Cardiac muscle cell (in vitro differentiated cells and primary cell): ENCODE data around the gene TMEM132E. TPM values are rescaled to one million over a fixed set of nuclear protein-coding genes. Genes with fewer than 3 reads are reported as not detected.

Experiments used
- DNase-seq, 2 donors: peaks; one replicate each; pipeline versions ENCODE4 v3.0.0 to v3.0.0-alpha.2; 2010 to 2017; ENCODE audit warnings: low read depth in 1 of 2, low spot score in 1 of 2
- H3K27ac ChIP-seq: fragments of 200-600 bp; sonication (generic); 2 replicates; pipeline ENCODE4 v1.5.1; 2016
- H3K27me3 ChIP-seq: fragments of 200-600 bp; sonication (generic); 2 replicates; pipeline ENCODE4 v1.6.0; 2016; ENCODE audit warnings: control low read depth
- H3K36me3 ChIP-seq: fragments of 200-600 bp; sonication (generic); 2 replicates; pipeline ENCODE4 v1.5.1; 2016; ENCODE audit warnings: control low read depth
- H3K4me1 ChIP-seq: fragments of 200-600 bp; sonication (generic); 2 replicates; pipeline ENCODE4 v1.8.1; 2017; ENCODE audit warnings: low read depth, mild to moderate bottlenecking, mixed run types
- H3K4me3 ChIP-seq: fragments of 200-600 bp; sonication (generic); 2 replicates; pipeline ENCODE4 v1.5.1; 2016; ENCODE audit warnings: mild to moderate bottlenecking
- H3K9me3 ChIP-seq: fragments of 200-600 bp; sonication (generic); 2 replicates; pipeline ENCODE4 v1.5.1; 2017; ENCODE audit warnings: low read depth, mild to moderate bottlenecking, control low read depth
- polyA plus RNA-seq: library from polyadenylated mRNA; unstranded; fragments of >200 nt; fragmentation: Nextera tagmentation; extraction: Ambion mirVana; gene quantifications from 2 replicates; pipeline ENCODE4 v1.2.1, GENCODE V29; 2016
- total RNA-seq: library from RNA; depleted of rRNA; stranded (reverse); fragments of >200 nt; gene quantifications from 2 replicates; pipeline ENCODE4 v1.2.3, GENCODE V29; 2016
- TF ChIP-seq, protein P1 (sequence below): IDR thresholded peaks from 2 replicates; pipeline ENCODE4 v1.5.1; 2012; ENCODE audit warnings: low read depth, mild to moderate bottlenecking, low read length

The TMEM132E gene
- total and polyA plus RNA-seq, 2 experiments from 2014 or later, result 0.16 to 0.18 TPM

DNA sequence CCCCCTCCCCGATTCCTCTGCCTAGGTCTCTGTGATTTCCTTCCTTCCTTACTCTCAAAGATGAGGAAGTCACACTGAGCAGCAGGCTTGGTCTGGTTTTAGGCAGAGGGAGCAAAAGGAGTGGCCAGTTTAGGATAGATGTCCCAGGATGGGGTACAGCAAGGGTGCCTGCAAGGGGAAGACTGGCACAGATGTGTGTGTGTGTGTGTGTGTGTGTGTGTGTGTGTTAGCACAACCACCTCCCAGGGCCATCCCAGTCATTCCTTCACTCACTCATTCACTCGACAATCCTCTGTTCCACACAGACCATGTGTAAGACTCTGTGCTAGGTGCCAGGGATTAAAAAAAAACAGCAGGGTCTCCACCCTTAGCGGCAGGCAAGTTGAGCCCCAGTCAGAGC is 35.9 kb downstream of the TMEM132E start:
- no peak overlapping the region for H3K27ac ChIP-seq
- no peaks in the 10 kb centered on the region for H3K36me3 ChIP-seq
- no peak for DNase-seq
- no peak overlapping the region for H3K4me3 ChIP-seq
- no peaks in the 10 kb centered on the region for H3K9me3 ChIP-seq
- TF ChIP-seq, protein P1, sequence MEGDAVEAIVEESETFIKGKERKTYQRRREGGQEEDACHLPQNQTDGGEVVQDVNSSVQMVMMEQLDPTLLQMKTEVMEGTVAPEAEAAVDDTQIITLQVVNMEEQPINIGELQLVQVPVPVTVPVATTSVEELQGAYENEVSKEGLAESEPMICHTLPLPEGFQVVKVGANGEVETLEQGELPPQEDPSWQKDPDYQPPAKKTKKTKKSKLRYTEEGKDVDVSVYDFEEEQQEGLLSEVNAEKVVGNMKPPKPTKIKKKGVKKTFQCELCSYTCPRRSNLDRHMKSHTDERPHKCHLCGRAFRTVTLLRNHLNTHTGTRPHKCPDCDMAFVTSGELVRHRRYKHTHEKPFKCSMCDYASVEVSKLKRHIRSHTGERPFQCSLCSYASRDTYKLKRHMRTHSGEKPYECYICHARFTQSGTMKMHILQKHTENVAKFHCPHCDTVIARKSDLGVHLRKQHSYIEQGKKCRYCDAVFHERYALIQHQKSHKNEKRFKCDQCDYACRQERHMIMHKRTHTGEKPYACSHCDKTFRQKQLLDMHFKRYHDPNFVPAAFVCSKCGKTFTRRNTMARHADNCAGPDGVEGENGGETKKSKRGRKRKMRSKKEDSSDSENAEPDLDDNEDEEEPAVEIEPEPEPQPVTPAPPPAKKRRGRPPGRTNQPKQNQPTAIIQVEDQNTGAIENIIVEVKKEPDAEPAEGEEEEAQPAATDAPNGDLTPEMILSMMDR, result no peak
- H3K4me1 ChIP-seq, result peaks cover 24% of the 10 kb centered on the region
- no peaks in the 10 kb centered on the region for H3K27me3 ChIP-seq

DNA sequence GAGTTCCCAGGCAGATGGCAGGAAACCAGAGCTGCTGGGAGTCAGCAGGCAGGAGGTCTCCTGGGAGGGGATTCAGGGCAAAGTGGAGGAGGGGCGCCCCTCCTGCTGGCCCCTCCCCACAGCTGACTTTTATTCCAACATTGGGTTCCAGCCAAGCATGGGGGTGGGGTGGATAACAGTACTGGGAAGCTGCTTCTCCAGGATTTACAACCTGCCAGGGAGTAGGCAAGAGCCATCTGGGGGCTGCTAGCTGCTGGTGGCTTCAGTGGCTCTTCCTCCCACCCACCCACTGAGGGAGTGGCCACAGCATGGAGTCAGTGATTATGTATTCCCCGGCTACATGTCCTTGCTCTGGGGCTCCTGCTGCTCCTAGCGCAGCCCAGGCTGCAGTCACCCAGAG is 36.8 kb downstream of the TMEM132E start:
- Histone ChIP-seq H3K27ac (no peak overlapping the region), H3K9me3 (no peaks in the 10 kb centered on the region), H3K4me1 (peaks cover 24% of the 10 kb centered on the region), H3K4me3 (no peak overlapping the region), H3K27me3 (no peaks in the 10 kb centered on the region), H3K36me3 (no peaks in the 10 kb centered on the region)
- TF ChIP-seq, protein P1, result no peak
- DNase-seq, result peak in 1 of 2 donors; percentile 51

DNA sequence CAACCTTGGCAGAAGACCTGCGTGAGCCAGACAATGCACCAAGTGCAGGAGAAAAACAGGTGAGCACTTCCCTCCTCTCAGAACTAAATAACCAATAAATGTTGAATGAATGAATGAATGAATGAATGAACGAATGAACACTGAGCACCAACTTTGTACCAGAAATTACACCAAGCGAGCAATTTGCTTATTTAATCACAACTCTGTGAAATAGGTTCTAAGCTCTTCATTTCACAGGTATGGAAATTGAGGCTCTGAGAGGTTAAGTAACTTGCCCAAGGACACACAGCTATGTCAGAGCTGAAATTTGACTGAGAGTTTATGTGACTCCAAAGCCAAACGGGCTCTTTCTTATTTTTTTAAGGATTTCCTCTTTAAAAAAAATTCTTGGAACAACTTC is 38.0 kb downstream of the TMEM132E start:
- Histone ChIP-seq H3K9me3 (no peaks in the 10 kb centered on the region), H3K36me3 (no peaks in the 10 kb centered on the region), H3K27ac (no peak overlapping the region), H3K4me1 (peaks cover 23% of the 10 kb centered on the region), H3K27me3 (no peaks in the 10 kb centered on the region), H3K4me3 (no peak overlapping the region)
- DNase-seq, result no peak
- TF ChIP-seq, protein P1, result no peak

DNA sequence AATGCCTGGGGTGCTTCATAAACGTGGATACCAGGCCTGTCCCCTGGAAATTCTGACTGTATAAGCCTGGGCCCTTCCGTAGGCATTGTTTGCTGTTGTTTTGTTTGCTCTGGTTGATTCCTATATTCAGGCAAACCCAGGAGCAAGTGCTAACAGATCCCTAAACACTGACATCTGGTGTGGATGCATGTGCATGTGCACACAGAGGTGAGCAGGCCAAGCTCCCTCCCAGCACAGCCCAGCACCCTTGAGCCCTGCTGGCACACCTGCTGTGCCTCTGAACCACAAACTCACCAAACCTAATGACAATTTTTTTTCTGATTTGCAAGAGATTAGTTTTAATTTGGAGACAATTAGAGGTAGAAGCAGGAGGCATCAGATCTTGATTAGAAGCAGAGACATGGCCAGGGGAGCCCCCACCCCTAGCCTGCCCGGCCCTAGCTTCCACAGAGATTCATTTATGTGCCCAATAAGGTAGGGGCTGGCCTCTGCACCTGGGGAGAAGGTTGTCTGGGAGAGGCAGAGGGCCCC is 40.4 kb downstream of the TMEM132E start:
- peaks cover 16% of the 10 kb centered on the region for H3K4me1 ChIP-seq
- no peak for DNase-seq

DNA sequence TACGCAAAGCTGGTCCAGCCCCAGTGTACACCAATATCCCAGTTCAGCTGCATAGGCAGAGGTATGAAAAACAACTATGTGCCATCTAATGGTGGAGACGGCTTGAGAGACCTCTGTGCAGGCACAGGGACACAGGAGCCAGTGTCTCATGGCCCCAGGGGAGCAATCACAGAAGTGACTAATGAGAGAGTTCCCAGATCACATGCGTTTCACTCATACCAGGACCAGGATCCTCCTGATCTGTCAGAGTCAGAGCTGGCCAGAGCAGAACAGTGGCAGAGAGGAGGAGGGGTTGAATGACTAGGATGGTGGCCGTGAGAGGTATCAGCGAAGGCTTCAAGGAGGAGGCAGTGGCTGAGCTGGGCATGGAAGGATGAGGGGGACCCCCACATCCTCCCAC is 41.1 kb downstream of the TMEM132E start:
- no peaks in the 10 kb centered on the region for H3K36me3 ChIP-seq
- H3K27me3 ChIP-seq, result no peaks in the 10 kb centered on the region
- H3K4me3 ChIP-seq, result no peak overlapping the region
- TF ChIP-seq, protein P1, result no peak
- H3K9me3 ChIP-seq, result no peaks in the 10 kb centered on the region
- H3K4me1 ChIP-seq, result peaks cover 18% of the 10 kb centered on the region
- DNase-seq, result no peak
- no peak overlapping the region for H3K27ac ChIP-seq

More for the DNA sequence above, 40.4 kb downstream of the TMEM132E start:
- no peaks in the 10 kb centered on the region for H3K36me3 ChIP-seq
- H3K27ac ChIP-seq, result no peak overlapping the region
- TF ChIP-seq, protein P1, result no peak
- no peaks in the 10 kb centered on the region for H3K9me3 ChIP-seq
- H3K4me3 ChIP-seq, result no peak overlapping the region
- no peaks in the 10 kb centered on the region for H3K27me3 ChIP-seq
